Measurements from ENCODE around the gene GSTA3. TPM values are rescaled to one million over a fixed set of nuclear protein-coding genes. Genes with fewer than 3 reads are reported as not detected.

GSTA3 gene
- total RNA-seq, 2 experiments from 2014 or later, result not detected

- Mint-ChIP-seq H3K27ac (no peak overlapping the region), H3K27me3 (peaks cover 15% of the 10 kb centered on the region), H3K36me3 (ENCODE audit: low read depth) (no peaks in the 10 kb centered on the region), H3K4me1 (ENCODE audit: low read depth) (peaks cover 5% of the 10 kb centered on the region), H3K4me3 (no peak overlapping the region), H3K9me3 (no peaks in the 10 kb centered on the region)
- intact Hi-C loops (cut with micrococcal nuclease), result no loop called here
- ATAC-seq (no peak), DNase-seq (no peak)
- no peak for TF ChIP-seq CTCF (IDR thresholded peaks at IDR 0.05)
- ChIA-PET POLR2A (no interaction called here), CTCF (interaction anchor here (1.0 kb wide), 1 partner anchor 10 kb away, joined by 5 read pairs; no protein-coding TSS in a partner anchor)
Measured at GRCh38 chr6:52942221-52942620, 32.7 kb upstream of the GSTA3 start.

GRCh38 chr6:52937908-52938307 is 28.4 kb upstream of the GSTA3 start:
- intact Hi-C loops (cut with micrococcal nuclease), result no loop called here
- no peak for TF ChIP-seq CTCF (IDR thresholded peaks at IDR 0.05)
- Mint-ChIP-seq H3K36me3 (ENCODE audit: low read depth) (no peaks in the 10 kb centered on the region), H3K4me3 (no peak overlapping the region), H3K4me1 (ENCODE audit: low read depth) (no peaks in the 10 kb centered on the region), H3K27ac (no peak overlapping the region), H3K27me3 (peaks cover 2% of the 10 kb centered on the region), H3K9me3 (no peaks in the 10 kb centered on the region)
- POLR2A ChIA-PET, result no interaction called here
- no peak for ATAC-seq
- CTCF ChIA-PET, result no interaction called here
- DNase-seq, result no peak

GRCh38 chr6:52933778-52934177 is 24.3 kb upstream of the GSTA3 start:
- POLR2A ChIA-PET, result no interaction called here
- H3K27ac Mint-ChIP-seq, result no peak overlapping the region
- CTCF ChIA-PET, result no interaction called here
- DNase-seq (no peak), ATAC-seq (no peak)
- no peaks in the 10 kb centered on the region for H3K4me1 Mint-ChIP-seq (ENCODE audit: low read depth)
- H3K9me3 Mint-ChIP-seq, result no peaks in the 10 kb centered on the region
- no peak overlapping the region for H3K4me3 Mint-ChIP-seq
- H3K36me3 Mint-ChIP-seq (ENCODE audit: low read depth), result no peaks in the 10 kb centered on the region
- H3K27me3 Mint-ChIP-seq, result no peaks in the 10 kb centered on the region
- TF ChIP-seq CTCF (IDR thresholded peaks at IDR 0.05), result no peak
- intact Hi-C loops (cut with micrococcal nuclease), result no loop called here

- no peaks in the 10 kb centered on the region for H3K27me3 Mint-ChIP-seq
- TF ChIP-seq CTCF (IDR thresholded peaks at IDR 0.05), result no peak
- H3K4me1 Mint-ChIP-seq (ENCODE audit: low read depth), result no peaks in the 10 kb centered on the region
- H3K9me3 Mint-ChIP-seq, result no peaks in the 10 kb centered on the region
- DNase-seq (no peak), ATAC-seq (no peak)
- POLR2A ChIA-PET, result no interaction called here
- CTCF ChIA-PET, result no interaction called here
- intact Hi-C loops (cut with micrococcal nuclease), result no loop called here
- no peak overlapping the region for H3K4me3 Mint-ChIP-seq
- H3K36me3 Mint-ChIP-seq (ENCODE audit: low read depth), result no peaks in the 10 kb centered on the region
- no peak overlapping the region for H3K27ac Mint-ChIP-seq
Measured at GRCh38 chr6:52931351-52931750, 21.9 kb upstream of the GSTA3 start.

GRCh38 chr6:52929321-52930164 is 20.0 kb upstream of the GSTA3 start:
- H3K4me1 Mint-ChIP-seq (ENCODE audit: low read depth), result no peaks in the 10 kb centered on the region
- H3K4me3 Mint-ChIP-seq, result no peak overlapping the region
- ChIA-PET CTCF (no interaction called here), POLR2A (no interaction called here)
- no peaks in the 10 kb centered on the region for H3K9me3 Mint-ChIP-seq
- no peak for DNase-seq
- no peaks in the 10 kb centered on the region for H3K36me3 Mint-ChIP-seq (ENCODE audit: low read depth)
- H3K27ac Mint-ChIP-seq, result no peak overlapping the region
- TF ChIP-seq CTCF (IDR thresholded peaks at IDR 0.05), result no peak
- no peak for ATAC-seq
- intact Hi-C loops (cut with micrococcal nuclease), result no loop called here
- no peaks in the 10 kb centered on the region for H3K27me3 Mint-ChIP-seq
